Fibroblast of skin of abdomen (primary cell): Measurements from ENCODE around the gene SCRN1.
A peak's percentile ranks its signal among the peaks of the same experiment; 100 is the strongest.

ENCODE experiments used
- DNase-seq: peaks from one replicate; pipeline ENCODE4 v3.0.0-alpha.2; 2013

Gene SCRN1

GRCh38 chr7:30003098-30003497, 13.5 kb upstream of the SCRN1 start:
- no peak for DNase-seq

DNA sequence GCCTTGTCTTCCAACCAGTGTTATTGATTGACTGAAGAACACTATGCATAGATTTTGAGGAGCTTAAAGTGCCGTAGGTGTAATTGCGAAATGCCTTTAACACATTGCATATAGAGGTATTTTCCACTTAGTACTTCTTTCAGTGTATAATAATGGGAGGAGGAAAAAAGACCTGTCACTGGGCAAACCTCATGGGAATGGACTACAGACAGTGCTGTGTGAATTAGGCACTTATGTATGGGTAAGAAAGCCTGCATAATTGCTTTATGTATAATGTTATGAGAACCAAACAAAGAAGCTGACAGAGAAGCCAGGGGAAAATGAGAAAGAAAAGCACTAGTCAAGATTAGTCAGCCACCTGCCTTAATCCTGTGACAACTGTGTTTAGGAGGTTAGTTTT, 12.4 kb upstream of the SCRN1 start:
- DNase-seq, result no peak

DNA sequence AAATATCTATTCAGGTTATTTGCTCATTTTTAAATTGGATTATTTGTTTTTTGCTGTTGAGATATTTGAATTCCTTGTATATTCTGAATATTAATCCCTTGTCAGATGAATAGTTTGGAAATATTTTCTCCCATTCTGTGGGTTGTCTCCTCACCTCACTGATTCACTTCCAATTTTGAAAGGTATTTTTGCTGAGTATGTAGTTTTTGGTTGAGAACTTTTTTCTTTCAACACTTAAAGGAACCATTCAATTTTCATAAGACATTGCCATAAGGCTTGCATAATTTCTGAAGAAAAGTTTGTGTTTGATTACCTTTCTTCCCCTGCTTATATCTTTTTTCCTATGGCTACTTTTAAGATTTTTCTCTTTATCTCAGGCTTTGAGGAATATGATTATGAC, 8.9 kb upstream of the SCRN1 start:
- DNase-seq, result no peak

GRCh38 chr7:29996321-29996720, 6.7 kb upstream of the SCRN1 start:
- no peak for DNase-seq

- no peak for DNase-seq
Observed at GRCh38 chr7:29995652-29996051, 6.1 kb upstream of the SCRN1 start.

GRCh38 chr7:29993140-29993539, 3.5 kb upstream of the SCRN1 start:
- DNase-seq, result no peak

DNA sequence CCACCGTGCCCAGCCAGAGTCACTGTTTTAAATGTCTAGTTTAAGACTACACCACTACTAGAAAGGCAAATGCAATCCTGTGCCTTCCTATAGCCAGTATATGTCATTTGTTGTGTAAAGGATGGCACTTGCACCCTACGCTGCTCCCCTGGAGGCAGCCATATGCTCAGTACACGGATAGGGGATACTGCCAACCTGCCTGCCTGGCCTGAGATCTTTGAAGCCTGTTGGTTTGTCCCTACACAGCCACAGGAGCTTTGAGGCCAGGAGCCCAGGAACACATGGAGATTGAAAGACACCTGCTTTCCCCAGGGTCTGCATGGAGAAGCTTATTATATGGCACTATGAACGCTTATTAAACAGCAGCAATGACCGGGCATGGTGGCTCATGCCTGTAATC, 2.3 kb upstream of the SCRN1 start:
- DNase-seq, result no peak

- no peak for DNase-seq
Observed at GRCh38 chr7:29990931-29991330, 1.3 kb upstream of the SCRN1 start.

GRCh38 chr7:29988424-29989256, 961 bp downstream of the SCRN1 start:
- DNase-seq, result peak; percentile 84

DNA sequence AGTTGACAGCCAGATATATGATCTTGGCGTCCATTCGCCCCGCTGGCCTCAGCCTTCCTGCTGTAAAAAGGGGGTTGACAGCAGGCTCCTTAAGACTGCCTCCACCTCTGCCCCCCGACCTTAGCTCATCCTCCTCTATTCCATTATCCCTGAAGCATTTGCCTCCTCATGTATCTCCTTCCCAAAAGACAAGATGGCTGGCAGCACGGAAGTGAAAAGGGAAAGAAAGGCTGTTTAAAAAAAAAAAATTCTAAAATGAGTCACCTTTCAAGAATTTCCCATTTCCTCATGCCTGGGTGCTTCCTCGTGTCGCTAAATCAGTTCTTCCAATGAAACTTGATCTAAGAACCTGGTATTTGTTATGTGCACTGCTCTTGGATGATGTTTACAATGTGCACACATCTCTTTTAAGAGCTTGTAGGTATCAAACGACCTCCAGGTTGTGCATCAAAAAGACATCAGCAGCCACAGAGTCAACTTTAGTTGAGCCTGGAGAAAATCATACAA, 1.7 kb downstream of the SCRN1 start:
- DNase-seq, result peak; percentile 88

DNA sequence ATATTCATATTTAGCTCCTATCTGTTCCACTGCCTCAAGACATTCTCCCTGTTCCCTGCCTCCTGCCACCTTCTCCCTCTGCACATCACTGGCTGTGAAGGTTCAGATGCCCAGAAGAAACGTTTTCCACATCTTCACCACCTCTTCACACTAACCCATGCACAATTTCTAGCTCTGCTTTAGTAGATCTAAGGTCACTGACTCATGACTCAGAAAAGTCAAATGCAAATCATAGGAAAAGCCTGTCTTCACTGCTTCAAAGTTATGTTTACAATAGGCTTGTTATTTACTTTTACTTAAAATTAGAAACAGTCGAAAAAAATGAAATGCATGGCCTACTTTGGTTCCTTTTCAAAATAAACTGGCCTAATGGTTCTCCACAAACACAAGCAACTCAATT, 2.5 kb downstream of the SCRN1 start:
- DNase-seq, result peak; percentile 10

DNA sequence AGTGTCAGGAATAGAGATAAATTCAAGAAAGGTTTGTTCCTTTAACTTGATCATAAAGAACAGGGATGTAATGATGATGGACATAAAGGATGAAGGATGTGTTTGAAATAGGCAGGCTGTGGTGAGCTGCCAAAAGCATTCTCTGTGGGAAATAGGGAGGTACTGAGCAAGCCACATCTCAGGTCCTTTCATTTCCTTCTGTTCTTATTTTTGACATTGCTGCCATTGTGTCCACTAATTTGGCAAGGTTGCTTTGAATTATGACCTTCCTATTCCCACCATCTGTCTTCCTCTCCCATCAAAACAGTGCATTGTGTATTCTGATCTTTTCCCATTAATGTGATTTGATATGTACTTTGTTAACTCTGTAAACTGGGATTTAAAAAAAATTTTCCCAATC, 9.4 kb downstream of the SCRN1 start:
- DNase-seq, result no peak

DNA sequence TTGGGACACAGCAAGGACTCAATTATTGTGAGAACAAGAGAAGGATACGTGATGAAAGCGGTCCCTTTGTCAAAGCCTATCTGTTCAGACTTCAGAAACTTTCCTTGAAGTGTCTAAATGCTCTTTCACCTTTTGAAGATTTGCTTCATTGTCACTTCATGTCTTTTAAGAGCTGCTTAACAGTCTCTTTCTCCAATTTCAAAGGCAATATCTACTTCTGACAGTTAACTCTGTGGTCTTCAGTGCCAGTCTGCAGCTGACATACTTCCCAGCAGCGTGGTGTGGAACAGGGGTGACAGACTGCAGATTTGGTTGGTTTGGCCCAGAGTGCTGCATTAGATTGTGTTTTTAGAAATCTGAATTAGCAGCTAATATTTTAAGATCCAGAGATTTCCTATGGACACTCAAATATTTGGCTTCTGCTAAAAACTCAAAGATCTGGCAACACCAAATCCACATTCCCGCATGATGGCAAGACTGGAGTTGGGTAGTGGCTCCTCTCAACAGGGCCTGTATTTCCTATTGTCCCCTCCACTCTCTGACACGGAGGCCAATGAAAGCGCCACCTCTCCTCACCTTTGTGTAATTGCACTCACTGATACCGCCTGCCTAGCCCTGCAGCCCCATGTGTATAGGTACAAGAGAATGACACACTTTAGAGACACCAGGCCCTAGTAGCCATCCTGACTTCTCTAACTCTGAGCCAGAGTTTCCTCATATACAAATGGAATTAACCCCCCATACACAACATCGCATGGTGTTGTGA, 11.5 kb downstream of the SCRN1 start:
- no peak for DNase-seq

DNA sequence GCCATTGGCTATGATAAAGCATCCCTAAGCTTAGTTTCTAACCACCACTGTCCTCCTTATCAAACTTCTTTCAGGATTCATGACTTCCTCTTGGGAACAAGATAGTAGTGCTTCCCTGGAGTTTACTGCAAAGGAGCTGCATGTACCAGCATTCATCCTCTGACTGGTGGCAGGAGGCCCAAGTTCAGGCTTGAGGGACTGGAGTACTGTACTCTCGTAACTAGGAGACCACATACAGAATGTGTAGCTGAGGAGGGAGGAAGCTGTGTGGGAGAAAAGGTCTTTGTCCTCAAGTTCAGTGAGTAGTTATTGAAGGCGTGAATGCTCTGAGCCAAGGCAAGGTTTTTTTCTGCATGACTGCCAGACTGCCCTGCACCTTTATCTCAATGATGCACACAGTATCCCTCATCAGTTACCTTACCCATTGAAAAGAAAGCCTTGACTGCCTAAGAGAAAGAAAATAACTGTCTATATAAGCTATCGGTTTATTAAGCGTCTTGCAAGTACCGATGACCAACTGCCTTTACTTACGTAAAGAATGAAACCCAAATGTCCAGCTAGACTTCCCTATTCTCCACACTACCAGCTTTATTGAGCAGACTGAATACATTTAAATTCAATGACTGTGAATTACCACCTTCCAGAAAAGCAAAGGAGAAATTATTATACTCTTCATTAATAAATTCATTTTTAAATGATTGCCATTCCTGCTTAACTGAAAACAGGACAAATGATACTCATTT, 12.8 kb downstream of the SCRN1 start:
- no peak for DNase-seq

GRCh38 chr7:29976266-29976665, 13.3 kb downstream of the SCRN1 start:
- DNase-seq, result no peak

GRCh38 chr7:29975561-29975960, 14.0 kb downstream of the SCRN1 start:
- no peak for DNase-seq

DNA sequence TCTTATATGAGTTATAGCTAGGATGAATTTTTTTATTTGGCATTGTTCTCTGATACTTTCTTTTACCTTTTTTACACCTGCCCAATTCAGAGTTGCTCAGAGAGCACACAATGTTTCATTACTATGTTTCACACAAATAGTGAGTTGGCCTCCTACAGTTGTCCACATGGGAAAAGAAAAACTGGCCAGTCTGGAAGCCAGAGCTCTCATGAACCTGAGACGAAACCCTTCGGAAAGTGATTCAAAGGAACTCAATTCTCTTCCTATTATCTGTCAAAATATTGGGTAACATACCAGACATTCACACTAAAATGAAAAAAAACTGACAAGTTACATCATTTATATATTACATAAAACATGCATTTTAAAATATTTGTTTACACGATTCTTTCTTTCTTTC, 15.3 kb downstream of the SCRN1 start:
- DNase-seq, result no peak

GRCh38 chr7:29972315-29972669, 17.3 kb downstream of the SCRN1 start:
- no peak for DNase-seq

DNA sequence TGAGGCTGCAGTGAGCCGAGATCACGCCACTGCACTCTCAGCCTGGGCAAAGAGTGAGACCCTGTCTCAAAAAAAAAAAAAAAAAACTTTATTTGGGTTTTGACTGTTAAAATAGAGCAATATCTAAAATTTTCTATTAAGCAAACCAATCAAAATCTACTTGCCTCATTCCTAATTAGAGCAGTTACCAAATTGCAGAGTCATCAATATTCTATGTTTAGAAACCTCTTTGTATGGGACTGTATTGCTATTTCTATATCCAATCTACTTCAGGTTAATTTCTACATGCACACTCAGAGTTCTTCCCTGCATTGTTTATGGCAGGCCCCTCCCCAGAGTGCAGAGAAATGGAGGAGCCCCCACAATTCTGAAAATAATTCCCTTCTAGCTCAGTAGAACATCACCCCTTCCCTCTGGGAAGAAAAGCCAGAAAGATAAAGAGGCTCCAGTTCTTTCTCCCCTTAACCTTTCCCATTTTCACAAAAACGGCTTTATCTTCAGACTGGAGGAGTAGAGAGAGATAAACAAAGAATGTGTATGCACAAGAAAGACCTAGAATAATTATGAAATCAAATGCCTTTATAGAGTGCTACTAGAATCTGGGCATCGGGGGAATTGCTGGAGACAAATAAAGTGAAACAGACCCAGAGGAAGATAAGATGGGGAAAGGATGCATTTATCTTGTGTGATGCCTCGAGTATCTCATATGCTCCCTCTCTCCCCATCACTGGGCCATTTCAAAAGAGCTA, 17.9 kb downstream of the SCRN1 start:
- no peak for DNase-seq

- DNase-seq, result no peak
Observed at GRCh38 chr7:29970158-29970557, 19.4 kb downstream of the SCRN1 start.

DNA sequence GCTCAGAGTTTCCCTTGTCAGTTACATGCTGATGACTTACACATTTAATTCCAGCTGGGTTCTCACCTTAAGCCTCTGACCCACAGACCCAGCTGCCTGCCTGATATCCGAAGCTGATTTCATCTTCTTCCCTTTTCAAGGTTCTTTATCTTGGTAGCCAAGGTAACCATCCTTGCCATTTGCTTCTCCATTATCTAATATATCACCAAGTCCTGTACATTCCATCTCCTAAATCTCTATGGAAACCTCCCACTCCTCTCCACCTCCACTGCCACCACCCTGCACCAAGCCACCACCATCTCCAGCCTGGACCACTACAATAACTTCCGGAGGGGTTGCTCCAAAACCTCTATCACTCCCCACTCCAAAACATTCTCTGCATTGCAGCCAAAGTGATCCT, 19.9 kb downstream of the SCRN1 start:
- DNase-seq, result no peak

DNA sequence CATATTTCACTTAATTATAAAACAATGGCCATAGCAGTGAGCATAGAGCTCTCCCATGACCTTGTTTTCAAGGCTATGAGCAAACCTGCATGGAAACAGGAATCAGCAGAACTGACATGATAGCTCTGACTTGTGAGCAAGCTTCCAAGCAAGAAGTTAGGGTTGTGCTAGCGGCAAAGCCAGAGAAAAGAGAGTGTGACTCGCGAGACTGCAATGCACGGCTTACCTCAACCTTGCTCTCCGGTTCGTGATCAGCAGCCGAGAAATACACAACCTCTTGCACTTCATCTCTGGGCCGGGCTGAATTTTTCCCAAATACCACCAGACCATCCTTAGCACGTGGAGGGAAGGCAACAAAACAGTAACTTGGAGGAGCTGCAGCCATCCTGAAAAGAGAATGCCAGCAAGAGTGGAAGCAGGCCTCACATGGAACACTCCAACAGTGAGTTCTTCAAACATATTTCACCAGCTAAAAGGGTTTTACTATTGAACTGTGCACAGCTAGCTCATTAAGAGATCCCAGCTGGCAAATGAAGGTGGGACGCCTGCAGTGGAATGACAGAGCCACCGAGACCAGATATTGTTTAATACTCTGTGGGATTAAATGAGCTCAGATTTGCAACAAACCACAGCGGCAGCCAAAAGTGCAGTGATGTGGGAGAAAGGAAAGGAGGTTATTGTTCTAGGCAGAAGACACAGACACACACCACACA, 20.8 kb downstream of the SCRN1 start:
- DNase-seq, result peak; percentile 69
